Fibroblast of villous mesenchyme (primary cell): ENCODE measurements around the gene NRG2. TPM values are rescaled to one million over a fixed set of nuclear protein-coding genes. Genes with fewer than 3 reads are reported as not detected.

Experiments
- DNase-seq: peaks from one replicate; pipeline ENCODE4 v3.0.0-alpha.2; 2010; ENCODE audit warnings: low read depth
- H3K4me3 ChIP-seq: 2 replicates; pipeline ENCODE4 v1.5.1; 2011; ENCODE audit warnings: low read depth, mild to moderate bottlenecking, low read length
- total RNA-seq: library from RNA; depleted of rRNA; stranded (reverse); fragments of >200 nt; gene quantifications from 2 replicates; pipeline ENCODE4 v1.2.3, GENCODE V29; 2012
- TF ChIP-seq, protein P1 (sequence below): IDR thresholded peaks from 2 replicates; pipeline ENCODE4 v1.5.1; 2012; ENCODE audit warnings: low read depth, mild to moderate bottlenecking, low read length; ENCODE audit not compliant: insufficient read depth

Gene NRG2
- total RNA-seq, 1 donor: under 0.01 TPM

DNA sequence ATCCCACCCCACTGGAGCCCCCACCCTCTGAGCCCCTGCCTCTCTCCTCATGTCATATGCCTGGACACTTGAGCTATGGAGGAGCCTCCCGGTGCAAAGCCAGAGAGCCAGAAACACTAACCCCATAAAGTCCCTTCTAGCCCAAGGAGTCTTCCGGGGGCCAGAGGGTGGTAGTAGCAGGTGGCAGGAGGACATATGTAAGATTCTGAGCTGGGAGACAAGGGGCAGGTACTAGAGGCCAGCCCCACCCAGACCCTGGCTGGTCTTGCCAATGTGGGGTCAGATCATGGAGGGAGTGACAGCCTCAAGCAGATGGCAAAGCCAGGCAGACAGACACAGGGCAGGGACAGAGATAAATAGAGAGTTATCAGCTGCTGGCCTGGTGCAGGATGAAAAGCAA is 184.1 kb downstream of the NRG2 start:
- TF ChIP-seq, protein P1, sequence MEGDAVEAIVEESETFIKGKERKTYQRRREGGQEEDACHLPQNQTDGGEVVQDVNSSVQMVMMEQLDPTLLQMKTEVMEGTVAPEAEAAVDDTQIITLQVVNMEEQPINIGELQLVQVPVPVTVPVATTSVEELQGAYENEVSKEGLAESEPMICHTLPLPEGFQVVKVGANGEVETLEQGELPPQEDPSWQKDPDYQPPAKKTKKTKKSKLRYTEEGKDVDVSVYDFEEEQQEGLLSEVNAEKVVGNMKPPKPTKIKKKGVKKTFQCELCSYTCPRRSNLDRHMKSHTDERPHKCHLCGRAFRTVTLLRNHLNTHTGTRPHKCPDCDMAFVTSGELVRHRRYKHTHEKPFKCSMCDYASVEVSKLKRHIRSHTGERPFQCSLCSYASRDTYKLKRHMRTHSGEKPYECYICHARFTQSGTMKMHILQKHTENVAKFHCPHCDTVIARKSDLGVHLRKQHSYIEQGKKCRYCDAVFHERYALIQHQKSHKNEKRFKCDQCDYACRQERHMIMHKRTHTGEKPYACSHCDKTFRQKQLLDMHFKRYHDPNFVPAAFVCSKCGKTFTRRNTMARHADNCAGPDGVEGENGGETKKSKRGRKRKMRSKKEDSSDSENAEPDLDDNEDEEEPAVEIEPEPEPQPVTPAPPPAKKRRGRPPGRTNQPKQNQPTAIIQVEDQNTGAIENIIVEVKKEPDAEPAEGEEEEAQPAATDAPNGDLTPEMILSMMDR: no peak
- DNase-seq: no peak

DNA sequence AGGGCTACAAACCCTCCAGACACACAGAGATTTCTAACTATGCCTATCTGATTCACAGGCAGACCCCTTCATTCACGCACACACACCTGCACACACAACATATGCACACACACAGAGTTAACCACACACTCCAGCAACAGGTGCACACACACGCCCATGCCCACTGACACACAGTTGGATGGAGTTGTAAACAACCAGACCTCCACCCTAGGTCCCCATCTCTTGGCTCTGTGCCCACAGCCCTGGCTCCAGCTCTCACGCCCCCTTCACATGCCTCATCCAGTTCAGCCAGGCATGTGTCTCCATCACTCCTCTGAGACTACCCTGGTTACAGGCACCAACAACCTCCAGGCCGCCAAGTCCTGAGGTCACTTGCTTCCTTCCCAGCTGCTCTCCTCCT is 186.4 kb downstream of the NRG2 start:
- no peak for DNase-seq
- H3K4me3 ChIP-seq: no peak overlapping the region
- TF ChIP-seq, protein P1: no peak

More for the DNA sequence above, 184.1 kb downstream of the NRG2 start:
- no peak overlapping the region for H3K4me3 ChIP-seq

DNA sequence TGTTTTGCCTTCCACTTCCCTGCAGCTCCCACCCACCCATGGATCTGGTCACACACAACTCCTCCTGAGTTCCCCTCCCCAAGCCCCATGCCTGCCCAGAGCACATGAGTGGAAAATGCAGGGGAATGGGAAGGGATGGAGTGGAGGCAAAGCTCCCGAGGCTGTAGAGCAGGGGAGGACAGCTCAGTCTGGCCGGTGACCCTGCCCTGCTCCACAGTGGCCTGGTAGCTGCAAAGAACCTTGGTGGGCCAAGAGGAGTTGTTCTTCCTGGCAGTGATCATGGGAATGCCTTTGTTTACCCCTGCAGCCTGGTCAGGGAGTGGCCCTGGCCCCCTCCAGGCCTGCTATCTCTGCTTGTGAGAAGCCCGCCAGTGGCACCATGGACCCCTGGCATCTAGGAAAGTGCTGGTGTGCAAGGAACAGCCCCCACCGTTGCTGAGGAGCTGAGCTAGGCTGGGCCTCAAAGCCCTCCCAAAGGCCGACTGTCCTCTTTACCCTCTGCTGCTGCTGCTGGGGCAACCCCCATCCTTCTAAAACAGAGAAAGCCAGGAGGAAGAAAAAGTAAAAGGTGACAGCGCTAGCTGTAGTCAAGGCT is 187.1 kb downstream of the NRG2 start:
- DNase-seq: no peak
- no peak overlapping the region for H3K4me3 ChIP-seq
- TF ChIP-seq, protein P1: no peak

DNA sequence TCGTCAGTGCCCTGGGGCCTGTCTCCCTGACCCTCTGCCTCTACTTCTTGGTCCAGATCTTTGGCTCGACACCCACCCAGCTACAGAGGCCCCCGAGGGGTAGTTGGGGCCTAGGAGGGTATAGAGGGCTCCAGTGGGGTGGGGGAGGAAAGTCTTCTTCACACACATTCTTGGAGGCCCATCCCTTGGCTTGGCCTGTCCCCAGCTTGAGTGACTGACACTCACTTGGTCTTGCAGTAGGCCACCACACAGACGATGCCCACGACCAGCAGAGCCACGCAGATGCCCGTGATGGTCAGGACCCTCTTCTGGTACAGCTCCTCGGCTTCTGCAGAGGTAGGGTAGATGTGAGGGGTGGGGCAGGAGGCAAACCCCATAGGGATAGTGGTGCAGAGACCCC is 187.6 kb downstream of the NRG2 start:
- TF ChIP-seq, protein P1: no peak
- no peak for DNase-seq
- H3K4me3 ChIP-seq: no peak overlapping the region

DNA sequence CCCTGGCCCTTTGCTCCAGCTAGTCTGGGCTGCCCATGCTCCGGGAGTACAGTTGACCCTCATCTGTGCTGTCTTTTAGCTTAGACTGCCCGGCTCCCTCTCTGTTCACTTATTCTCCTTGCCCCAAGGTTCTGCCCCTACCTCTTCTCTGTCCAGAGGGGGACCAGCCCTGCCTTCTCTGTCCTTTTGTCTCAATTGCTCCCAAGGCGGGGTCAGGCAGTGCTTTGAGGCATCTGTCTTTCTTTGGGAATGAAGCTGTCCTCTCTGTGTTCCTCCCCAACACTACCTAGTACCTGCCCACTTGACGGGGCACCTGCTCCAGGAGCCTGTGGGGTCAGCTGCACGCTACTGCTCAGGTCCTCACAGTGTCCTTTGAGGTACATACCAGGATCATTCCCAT is 188.1 kb downstream of the NRG2 start:
- no peak for DNase-seq
- H3K4me3 ChIP-seq: no peak overlapping the region
- TF ChIP-seq, protein P1: no peak

DNA sequence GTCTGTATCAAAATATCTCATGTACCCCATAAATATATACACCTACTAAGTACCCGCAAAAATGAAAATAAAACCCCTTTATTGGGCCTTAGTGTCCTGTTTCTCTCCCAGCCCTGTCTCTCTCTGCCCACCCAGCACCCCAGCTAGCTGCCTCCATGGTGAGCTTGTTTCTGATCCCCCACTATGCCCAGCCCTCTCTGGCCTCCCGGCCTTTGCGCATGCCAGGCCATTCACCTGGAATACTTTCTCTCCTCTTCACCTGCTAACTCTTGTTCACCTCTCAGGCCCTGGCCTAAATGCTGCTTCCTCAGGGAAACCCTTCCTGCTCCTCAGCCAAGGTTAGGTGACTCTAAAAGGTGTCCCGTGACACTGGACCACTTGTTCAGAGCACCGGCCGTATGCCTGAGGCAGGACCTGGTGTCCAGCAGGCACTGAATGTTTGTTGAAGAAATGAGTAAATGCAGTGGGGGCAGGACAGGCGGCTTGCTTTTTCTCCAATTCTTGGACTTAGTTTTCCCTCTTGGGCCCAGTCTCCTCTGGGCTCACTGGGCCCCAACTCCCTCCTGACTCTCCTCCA is 189.0 kb downstream of the NRG2 start:
- TF ChIP-seq, protein P1: no peak
- no peak overlapping the region for H3K4me3 ChIP-seq
- no peak for DNase-seq

DNA sequence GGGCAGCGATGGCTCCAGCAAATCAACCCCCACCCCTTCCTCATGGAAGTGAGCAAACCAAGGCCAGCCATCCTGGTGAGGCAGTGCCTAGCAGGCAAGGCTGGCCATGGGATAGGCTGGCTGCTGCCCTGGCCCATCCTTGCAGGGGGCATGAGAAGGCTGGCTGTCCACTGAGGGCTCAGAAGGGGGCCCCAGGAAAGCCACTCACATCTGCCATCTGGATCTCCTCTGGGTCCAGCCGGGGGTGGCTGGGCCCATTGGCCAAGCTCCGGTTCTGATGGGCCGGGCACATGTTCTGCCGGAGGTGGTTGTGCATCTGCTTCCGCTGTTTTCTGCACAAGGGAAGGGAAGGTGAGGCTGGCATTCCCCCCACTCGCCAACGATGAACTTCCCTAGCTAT is 190.4 kb downstream of the NRG2 start:
- TF ChIP-seq, protein P1: no peak
- no peak for DNase-seq
- H3K4me3 ChIP-seq: no peak overlapping the region
